Muscle layer of duodenum (tissue), 2 donors: ENCODE measurements around the gene TTC23L.

ENCODE experiments used
- H3K27ac ChIP-seq: one replicate; pipeline ENCODE4 v1.7.0; 2013; ENCODE audit warnings: mild to moderate bottlenecking, low read length
- H3K27me3 ChIP-seq: one replicate; pipeline ENCODE4 v1.7.0; 2013; ENCODE audit warnings: low read depth, mild to moderate bottlenecking, control low read depth, low read length
- H3K36me3 ChIP-seq, 2 donors: one replicate each; pipeline ENCODE4 v1.7.0; 2013; ENCODE audit warnings: low read length in 2 of 2, control low read depth in 1 of 2, mild to moderate bottlenecking in 1 of 2; ENCODE audit not compliant: insufficient read depth in 2 of 2, control insufficient read depth in 1 of 2
- H3K4me1 ChIP-seq, 2 donors: one replicate each; pipeline ENCODE4 v1.7.0; 2013; ENCODE audit warnings: low read length in 2 of 2, mild to moderate bottlenecking in 2 of 2, control low read depth in 1 of 2, moderate library complexity in 1 of 2; ENCODE audit not compliant: insufficient read depth in 2 of 2, control insufficient read depth in 1 of 2
- H3K4me3 ChIP-seq, 2 donors: one replicate each; pipeline ENCODE4 v1.7.0; 2013; ENCODE audit warnings: low read length in 2 of 2, low read depth in 1 of 2, mild to moderate bottlenecking in 1 of 2
- H3K9me3 ChIP-seq, 2 donors: one replicate each; pipeline ENCODE4 v1.7.0; 2013; ENCODE audit warnings: low read length in 2 of 2, control low read depth in 1 of 2, mild to moderate bottlenecking in 1 of 2; ENCODE audit not compliant: control insufficient read depth in 1 of 2
- donor health status: healthy.

The TTC23L gene

GRCh38 chr5:34854459-34855174 lies 15.7 kb downstream of the TTC23L start:
- Histone ChIP-seq H3K27ac (no peak overlapping the region), H3K36me3 (no peaks in the 10 kb centered on the region), H3K4me1 (no peaks in the 10 kb centered on the region), H3K4me3 (no peak overlapping the region), H3K9me3 (no peaks in the 10 kb centered on the region), H3K27me3 (no peaks in the 10 kb centered on the region)

- Histone ChIP-seq H3K9me3 (no peaks in the 10 kb centered on the region), H3K27me3 (no peaks in the 10 kb centered on the region), H3K36me3 (no peaks in the 10 kb centered on the region), H3K27ac (no peak overlapping the region), H3K4me3 (no peak overlapping the region), H3K4me1 (no peaks in the 10 kb centered on the region)
Measured at GRCh38 chr5:34857161-34857560, 18.2 kb downstream of the TTC23L start.

GRCh38 chr5:34857894-34858293 lies 18.9 kb downstream of the TTC23L start:
- Histone ChIP-seq H3K4me1 (no peaks in the 10 kb centered on the region), H3K4me3 (no peak overlapping the region), H3K27me3 (no peaks in the 10 kb centered on the region), H3K27ac (no peak overlapping the region), H3K36me3 (no peaks in the 10 kb centered on the region), H3K9me3 (no peaks in the 10 kb centered on the region)

GRCh38 chr5:34858790-34859189 lies 19.8 kb downstream of the TTC23L start:
- Histone ChIP-seq H3K27ac (no peak overlapping the region), H3K9me3 (no peaks in the 10 kb centered on the region), H3K4me3 (no peak overlapping the region), H3K4me1 (no peaks in the 10 kb centered on the region), H3K27me3 (no peaks in the 10 kb centered on the region), H3K36me3 (no peaks in the 10 kb centered on the region)

GRCh38 chr5:34859253-34859652 lies 20.3 kb downstream of the TTC23L start:
- Histone ChIP-seq H3K27ac (no peak overlapping the region), H3K36me3 (no peaks in the 10 kb centered on the region), H3K9me3 (no peaks in the 10 kb centered on the region), H3K4me3 (no peak overlapping the region), H3K4me1 (no peaks in the 10 kb centered on the region), H3K27me3 (no peaks in the 10 kb centered on the region)

GRCh38 chr5:34863946-34864345 lies 25.0 kb downstream of the TTC23L start:
- no peaks in the 10 kb centered on the region for H3K36me3 ChIP-seq
- no peak overlapping the region for H3K27ac ChIP-seq
- H3K27me3 ChIP-seq: no peaks in the 10 kb centered on the region
- H3K4me3 ChIP-seq: no peak overlapping the region
- H3K9me3 ChIP-seq: no peaks in the 10 kb centered on the region
- no peaks in the 10 kb centered on the region for H3K4me1 ChIP-seq

- H3K36me3 ChIP-seq: no peaks in the 10 kb centered on the region
- no peak overlapping the region for H3K27ac ChIP-seq
- H3K4me3 ChIP-seq: no peak overlapping the region
- no peaks in the 10 kb centered on the region for H3K9me3 ChIP-seq
- H3K4me1 ChIP-seq: no peaks in the 10 kb centered on the region
- H3K27me3 ChIP-seq: no peaks in the 10 kb centered on the region
Measured at GRCh38 chr5:34865091-34865490, 26.1 kb downstream of the TTC23L start.

GRCh38 chr5:34866989-34867471 lies 28.1 kb downstream of the TTC23L start:
- Histone ChIP-seq H3K36me3 (no peaks in the 10 kb centered on the region), H3K27me3 (no peaks in the 10 kb centered on the region), H3K4me1 (no peaks in the 10 kb centered on the region), H3K9me3 (no peaks in the 10 kb centered on the region), H3K4me3 (no peak overlapping the region), H3K27ac (no peak overlapping the region)

- Histone ChIP-seq H3K27ac (no peak overlapping the region), H3K4me1 (no peaks in the 10 kb centered on the region), H3K4me3 (no peak overlapping the region), H3K9me3 (no peaks in the 10 kb centered on the region), H3K36me3 (no peaks in the 10 kb centered on the region), H3K27me3 (no peaks in the 10 kb centered on the region)
Measured at GRCh38 chr5:34867660-34868059, 28.7 kb downstream of the TTC23L start.

GRCh38 chr5:34868791-34869190 lies 29.8 kb downstream of the TTC23L start:
- no peak overlapping the region for H3K4me3 ChIP-seq
- no peaks in the 10 kb centered on the region for H3K4me1 ChIP-seq
- H3K27ac ChIP-seq: no peak overlapping the region
- no peaks in the 10 kb centered on the region for H3K36me3 ChIP-seq
- H3K27me3 ChIP-seq: no peaks in the 10 kb centered on the region
- no peaks in the 10 kb centered on the region for H3K9me3 ChIP-seq

- H3K4me1 ChIP-seq: no peaks in the 10 kb centered on the region
- no peak overlapping the region for H3K27ac ChIP-seq
- no peaks in the 10 kb centered on the region for H3K36me3 ChIP-seq
- no peaks in the 10 kb centered on the region for H3K9me3 ChIP-seq
- H3K4me3 ChIP-seq: no peak overlapping the region
- no peaks in the 10 kb centered on the region for H3K27me3 ChIP-seq
Measured at GRCh38 chr5:34869256-34869655, 30.3 kb downstream of the TTC23L start.

- Histone ChIP-seq H3K9me3 (no peaks in the 10 kb centered on the region), H3K27ac (no peak overlapping the region), H3K36me3 (no peaks in the 10 kb centered on the region), H3K4me1 (no peaks in the 10 kb centered on the region), H3K4me3 (no peak overlapping the region), H3K27me3 (no peaks in the 10 kb centered on the region)
Measured at GRCh38 chr5:34870382-34870781, 31.4 kb downstream of the TTC23L start.
